ENCODE data around the gene APLF. TPM values are rescaled to one million over a fixed set of nuclear protein-coding genes. Genes with fewer than 3 reads are reported as not detected.
A peak's percentile ranks its signal among the peaks of the same experiment; 100 is the strongest.

The APLF gene
- total and polyA plus RNA-seq, 2 of the 8 experiments (the other 6 are each of a cell fraction or from before 2014, with no cell fraction given): 4.4 to 7.3 TPM

- no peaks in the 10 kb centered on the region for H3K79me1 ChIP-seq (ENCODE audit: low read depth, low read length)
- H2BK20ac ChIP-seq (ENCODE audit: low read length): no peak overlapping the region
- DNase-seq (ENCODE audit: low read depth in 1 of 2, low spot score in 2 of 2): no peak
- peak overlapping the region; percentile 54; the same call in 1 of the 2 replicates for H2BK5ac ChIP-seq (ENCODE audit: low read depth, low read length)
- peak overlapping the region; percentile 79 for H2AFZ ChIP-seq (ENCODE audit: low read length)
- H2BK15ac ChIP-seq (ENCODE audit: low read length): no peak overlapping the region
- no peaks in the 10 kb centered on the region for H3K36me3 ChIP-seq (ENCODE audit: control insufficient read depth in 2 of 4, insufficient read depth in 4 of 4, low read length in 3 of 4)
- peak in 1 of 2 experiments; percentile 7; a peak in 1 of 4 replicates for TF ChIP-seq RAD21 (IDR thresholded peaks at IDR 0.05 in 1 of 2, conservative IDR thresholded peaks at IDR 0.05 in 1 of 2; ENCODE audit: low read depth in 2 of 2, low read length in 2 of 2)
- no peak for TF ChIP-seq ASH2L (IDR thresholded peaks at IDR 0.05; ENCODE audit: low read length)
- no peak for TF ChIP-seq MAX (IDR thresholded peaks at IDR 0.05)
- no peak for TF ChIP-seq CBX5 (IDR thresholded peaks at IDR 0.05; ENCODE audit: low read depth, low read length)
- no peak for TF ChIP-seq KDM4A (IDR thresholded peaks at IDR 0.05; ENCODE audit: low read depth, low read length, severe bottlenecking)
- TF ChIP-seq, protein P1, sequence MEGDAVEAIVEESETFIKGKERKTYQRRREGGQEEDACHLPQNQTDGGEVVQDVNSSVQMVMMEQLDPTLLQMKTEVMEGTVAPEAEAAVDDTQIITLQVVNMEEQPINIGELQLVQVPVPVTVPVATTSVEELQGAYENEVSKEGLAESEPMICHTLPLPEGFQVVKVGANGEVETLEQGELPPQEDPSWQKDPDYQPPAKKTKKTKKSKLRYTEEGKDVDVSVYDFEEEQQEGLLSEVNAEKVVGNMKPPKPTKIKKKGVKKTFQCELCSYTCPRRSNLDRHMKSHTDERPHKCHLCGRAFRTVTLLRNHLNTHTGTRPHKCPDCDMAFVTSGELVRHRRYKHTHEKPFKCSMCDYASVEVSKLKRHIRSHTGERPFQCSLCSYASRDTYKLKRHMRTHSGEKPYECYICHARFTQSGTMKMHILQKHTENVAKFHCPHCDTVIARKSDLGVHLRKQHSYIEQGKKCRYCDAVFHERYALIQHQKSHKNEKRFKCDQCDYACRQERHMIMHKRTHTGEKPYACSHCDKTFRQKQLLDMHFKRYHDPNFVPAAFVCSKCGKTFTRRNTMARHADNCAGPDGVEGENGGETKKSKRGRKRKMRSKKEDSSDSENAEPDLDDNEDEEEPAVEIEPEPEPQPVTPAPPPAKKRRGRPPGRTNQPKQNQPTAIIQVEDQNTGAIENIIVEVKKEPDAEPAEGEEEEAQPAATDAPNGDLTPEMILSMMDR (IDR thresholded peaks at IDR 0.05; ENCODE audit: control extremely low read depth in 1 of 3, insufficient read depth in 1 of 3, low read depth in 1 of 3, low read length in 3 of 3): peak in 2 of 3 experiments; percentile 37 to 54; a peak in 2 of 4 replicates
- peaks cover 6 to 12% (median 8%) of the 10 kb centered on the region in 4 experiments; a peak in 5 of 7 replicates for H3K4me1 ChIP-seq (replicated peaks in 1 of 4; ENCODE audit: control insufficient read depth in 3 of 4, insufficient read depth in 4 of 4, low read length in 3 of 4)
- no peak overlapping the region for H3K14ac ChIP-seq (ENCODE audit: insufficient read length)
- H3K4me2 ChIP-seq (ENCODE audit: insufficient read depth in 1 of 2, low read depth in 2 of 2, low read length in 2 of 2): peak overlapping the region; percentile 0 to 45; a peak in 2 of 4 replicates
- peak overlapping the region; percentile 71; the same call in 1 of the 2 replicates for H4K8ac ChIP-seq (ENCODE audit: extremely low read depth, insufficient read depth, low read length)
- no peak overlapping the region for H3K18ac ChIP-seq (ENCODE audit: extremely low read depth, low read length)
- H3K27me3 ChIP-seq (replicated peaks in 1 of 4; ENCODE audit: control insufficient read depth in 3 of 4, extremely low read depth in 1 of 4, insufficient read depth in 3 of 4, low read length in 3 of 4): no peaks in the 10 kb centered on the region; a peak in 1 of 7 replicates
- no peaks in the 10 kb centered on the region for H3K79me2 ChIP-seq (ENCODE audit: control insufficient read depth in 1 of 2, insufficient read depth in 2 of 2, low read length in 2 of 2)
- H4K91ac ChIP-seq (replicated peaks; ENCODE audit: insufficient read length, low read length): no peak overlapping the region
- peak overlapping the region; percentile 23 for H3K4ac ChIP-seq (replicated peaks; ENCODE audit: insufficient read length, low read depth, low read length)
- no peak overlapping the region for H3K9ac ChIP-seq (replicated peaks in 1 of 4; ENCODE audit: extremely low read depth in 1 of 4, low read depth in 3 of 4, low read length in 3 of 4)
- H2AK5ac ChIP-seq (ENCODE audit: low read depth, low read length): no peak overlapping the region
- no peaks in the 10 kb centered on the region for H4K20me1 ChIP-seq (replicated peaks in 1 of 2; ENCODE audit: control insufficient read depth in 1 of 2, insufficient read depth in 2 of 2, low read length in 2 of 2)
- no peak overlapping the region for H2BK120ac ChIP-seq (replicated peaks; ENCODE audit: low read depth, low read length)
- no peak overlapping the region for H4K5ac ChIP-seq (ENCODE audit: insufficient read length, low read depth, low read length)
- no peak overlapping the region for H3K23ac ChIP-seq (ENCODE audit: insufficient read length)
- FAIRE-seq: no peak
- 69% methylated on average over 3 of the region's 3 CpGs; no CpG with 5 or more reads in 1 of the 2 experiments for WGBS, 2 experiments (ENCODE audit: extremely low coverage in 1 of 2, insufficient coverage in 1 of 2, insufficient read length in 1 of 2, insufficient replicate concordance in 2 of 2, low coverage in 1 of 2, low lambda C conversion rate in 2 of 2, missing lambda C conversion rate in 1 of 2)
- no peak overlapping the region for H3K27ac ChIP-seq (ENCODE audit: low read depth, low read length)
- H3K4me3 ChIP-seq (ENCODE audit: extremely low read depth in 1 of 4, insufficient read depth in 2 of 4, low read depth in 3 of 4, low read length in 4 of 4): peak overlapping the region in 1 of 4 experiments; percentile 4; a peak in 1 of 8 replicates
- H3K9me3 ChIP-seq (ENCODE audit: insufficient read depth in 2 of 2, low read depth in 1 of 2, low read length in 1 of 2): no peaks in the 10 kb centered on the region
- no peaks in the 10 kb centered on the region for H3K23me2 ChIP-seq (ENCODE audit: low read depth, low read length)
- POLR2A ChIA-PET (ENCODE audit: partially characterized antibody): interaction anchor here (1.5 kb wide), 1 partner anchor 22 kb away, joined by 3 read pairs; no protein-coding TSS in a partner anchor
- H2BK12ac ChIP-seq (ENCODE audit: low read depth, low read length): 0 out of 2 replicates have a peak overlapping the region, but pooled peaks have one; percentile 28
- no peak overlapping the region for H3K56ac ChIP-seq (replicated peaks; ENCODE audit: insufficient read length, low read depth, low read length)
- CTCF ChIA-PET (ENCODE audit: partially characterized antibody): interaction anchor here (0.7 to 7.7 kb wide), 5 partner anchors 12 to 61 kb away, joined by 3 to 51 read pairs (median 3); no protein-coding TSS in a partner anchor
Observed at GRCh38 chr2:68418855-68419254, 48.5 kb upstream of the APLF start.
